NCI-H1048 (cell line): Measurements from ENCODE around the gene DOK5.

ENCODE experiments used
- DNase-seq: peaks from one replicate; lab custom pipeline; 2025; lab: John Stamatoyannopoulos, UW

Gene DOK5

GRCh38 chr20:54618412-54618811 is 143.0 kb downstream of the DOK5 start:
- no peak for DNase-seq

DNA sequence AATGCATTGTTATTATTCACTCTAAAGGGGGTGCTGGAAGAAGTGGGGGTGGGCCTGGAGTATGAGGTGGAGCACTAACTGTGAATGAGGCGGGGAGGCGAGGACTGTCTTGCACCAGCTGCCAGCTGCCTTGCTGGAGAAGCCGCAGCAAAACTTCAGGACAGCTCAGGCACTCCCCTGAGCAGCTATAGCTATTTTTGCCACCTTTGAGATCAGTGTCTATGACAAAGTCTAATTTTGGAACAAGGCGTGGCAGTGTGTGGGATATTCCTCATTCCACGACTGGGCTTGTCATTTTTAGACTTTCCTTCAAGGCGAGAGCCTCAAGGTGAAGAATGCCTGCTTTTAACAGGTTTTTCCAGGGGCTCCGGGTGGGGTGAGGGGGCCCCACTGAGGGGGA is 143.8 kb downstream of the DOK5 start:
- no peak for DNase-seq

DNA sequence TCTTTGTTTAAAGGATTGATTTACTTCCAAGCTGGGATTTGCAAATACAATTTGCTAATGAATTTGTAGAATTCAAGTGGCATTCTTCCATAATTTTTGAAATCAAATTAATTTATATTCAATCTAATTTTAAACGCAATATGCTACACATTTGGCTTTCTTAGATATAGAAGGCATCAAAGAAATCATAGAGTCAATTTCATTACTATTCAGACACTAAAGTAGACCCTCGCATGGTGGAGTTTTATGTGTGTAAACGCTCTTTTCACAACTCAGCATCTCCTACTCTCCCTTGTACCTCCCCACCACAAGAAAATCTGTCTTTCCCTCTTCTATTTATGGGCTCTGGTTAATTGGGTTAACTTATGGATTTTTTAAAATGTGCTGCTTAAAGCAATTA is 144.3 kb downstream of the DOK5 start:
- DNase-seq, result no peak

DNA sequence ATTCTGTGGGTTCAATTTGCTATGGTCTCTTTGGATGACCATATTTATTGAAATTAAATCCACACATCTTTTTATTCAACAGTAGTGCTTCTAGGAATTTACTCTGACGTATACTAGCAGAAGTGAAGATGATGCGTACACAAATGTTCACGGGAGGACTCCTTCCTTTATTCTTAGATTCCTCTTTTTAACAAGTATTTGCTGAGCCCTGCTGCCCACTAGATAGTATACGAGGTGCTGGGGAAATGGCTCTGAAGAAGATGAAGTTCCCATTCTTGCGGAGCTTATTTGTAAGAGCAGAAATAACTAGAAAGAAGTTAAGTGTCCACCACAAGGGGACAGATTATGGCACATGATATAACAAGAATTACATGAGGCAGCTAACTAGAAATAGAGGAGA is 145.2 kb downstream of the DOK5 start:
- DNase-seq, result no peak

GRCh38 chr20:54622333-54623295 is 147.2 kb downstream of the DOK5 start:
- DNase-seq, result no peak

DNA sequence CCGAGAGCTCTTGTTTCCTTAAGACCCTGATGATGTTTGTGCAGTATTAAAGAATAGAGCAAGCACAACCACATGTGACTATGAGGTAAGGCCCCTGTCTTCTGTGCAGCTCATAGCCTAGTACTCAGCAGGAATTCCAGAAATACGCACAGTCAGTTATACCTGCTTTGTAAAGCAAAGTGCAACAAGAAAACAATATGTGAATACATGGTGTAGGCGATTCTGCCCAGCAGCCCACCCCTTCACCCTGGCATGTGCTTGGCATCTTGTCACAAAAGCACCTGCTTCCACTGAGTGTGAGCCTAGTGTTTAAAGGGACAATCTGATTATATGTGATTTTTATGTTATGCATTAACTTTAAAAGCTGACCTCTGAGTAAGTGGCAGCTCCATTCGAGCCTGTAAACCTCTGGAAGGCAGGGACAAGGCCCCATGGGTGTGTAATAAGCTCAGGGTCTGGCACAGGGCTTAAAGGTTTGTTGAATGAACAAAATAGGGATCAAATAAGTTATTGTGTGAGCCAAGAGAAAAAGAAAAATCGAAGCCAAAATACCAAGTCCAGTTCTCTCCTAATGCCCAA is 148.7 kb downstream of the DOK5 start:
- DNase-seq, result no peak

GRCh38 chr20:54624706-54625390 is 149.5 kb downstream of the DOK5 start:
- peak; percentile 68 for DNase-seq

GRCh38 chr20:54625497-54625896 is 150.1 kb downstream of the DOK5 start:
- no peak for DNase-seq

DNA sequence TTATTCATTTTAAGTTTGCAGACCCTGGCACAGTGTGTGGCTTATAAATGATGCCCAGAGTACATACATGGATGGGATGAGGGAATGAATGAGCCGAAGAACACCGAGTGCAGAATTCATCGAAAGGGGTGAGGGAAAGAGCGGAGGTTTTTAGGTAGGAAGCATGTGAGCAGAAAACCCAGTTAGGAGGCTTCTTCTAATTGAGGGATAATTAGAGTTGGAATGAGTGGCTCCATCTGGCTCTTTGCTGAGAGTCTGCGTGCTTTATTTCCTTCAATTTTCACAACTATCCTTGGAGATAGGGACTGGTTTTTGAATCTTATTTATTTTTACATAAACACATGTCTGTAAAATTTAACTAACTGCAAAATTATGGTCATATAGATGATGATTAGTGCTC is 150.7 kb downstream of the DOK5 start:
- no peak for DNase-seq

- no peak for DNase-seq
Observed at GRCh38 chr20:54629632-54630031, 154.2 kb downstream of the DOK5 start.

- no peak for DNase-seq
Observed at GRCh38 chr20:54630582-54630981, 155.2 kb downstream of the DOK5 start.

- DNase-seq, result no peak
Observed at GRCh38 chr20:54631059-54631458, 155.7 kb downstream of the DOK5 start.

- DNase-seq, result no peak
Observed at GRCh38 chr20:54633374-54634355, 158.3 kb downstream of the DOK5 start.

DNA sequence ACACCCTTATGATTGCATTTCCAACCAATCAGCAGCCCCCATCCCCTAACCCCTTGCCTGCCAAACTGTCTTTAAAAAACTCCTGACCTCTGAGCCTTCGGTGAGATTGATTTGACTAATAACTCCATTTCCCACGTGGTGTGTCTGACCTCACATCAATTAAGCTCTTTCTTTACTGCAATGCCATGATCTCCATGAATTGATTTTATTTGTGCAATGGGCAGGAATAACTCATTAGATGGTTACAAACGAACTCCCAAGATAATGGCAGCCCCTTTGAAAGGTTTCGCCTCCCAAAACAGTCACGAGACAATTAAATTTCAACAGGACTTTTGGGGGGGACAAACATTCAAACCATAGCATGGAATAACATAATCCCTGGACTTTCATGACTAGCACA is 161.2 kb downstream of the DOK5 start:
- no peak for DNase-seq

DNA sequence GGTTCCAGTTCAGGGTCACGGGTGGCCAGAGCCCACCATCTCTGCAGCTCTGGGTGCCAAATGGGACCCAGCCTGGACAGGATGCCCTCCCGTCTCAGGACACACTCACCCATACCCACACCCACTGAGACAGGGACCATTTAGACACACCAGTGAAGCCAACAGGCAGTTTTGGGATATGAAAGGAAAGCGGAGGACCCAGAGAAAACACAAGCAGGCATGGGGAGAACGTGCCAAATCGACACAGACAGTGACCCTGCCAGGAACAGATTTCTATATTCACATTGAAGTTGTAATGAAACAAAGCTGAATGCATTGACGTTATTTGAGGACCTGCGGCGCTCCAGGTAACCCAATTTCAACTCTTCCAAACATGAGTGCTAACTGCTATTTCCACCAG is 164.5 kb downstream of the DOK5 start:
- DNase-seq, result no peak

DNA sequence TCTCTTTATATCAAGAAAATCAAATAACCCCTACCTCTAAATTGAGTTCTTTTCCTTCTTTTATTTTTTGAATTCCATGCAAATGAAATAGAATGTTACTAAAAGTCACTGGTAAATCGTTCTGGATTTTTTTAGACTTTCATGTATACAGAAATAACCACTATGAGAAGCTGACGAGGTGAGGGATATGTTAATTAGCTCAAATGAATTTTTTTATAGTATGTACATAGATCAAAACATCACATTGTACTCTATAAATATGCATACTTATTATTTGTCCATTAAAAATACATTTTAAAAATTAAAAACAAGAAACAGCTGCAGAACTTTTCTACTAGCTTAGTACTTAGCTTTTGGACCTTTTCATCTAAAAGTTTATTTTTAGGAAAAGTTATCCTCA is 165.4 kb downstream of the DOK5 start:
- no peak for DNase-seq

DNA sequence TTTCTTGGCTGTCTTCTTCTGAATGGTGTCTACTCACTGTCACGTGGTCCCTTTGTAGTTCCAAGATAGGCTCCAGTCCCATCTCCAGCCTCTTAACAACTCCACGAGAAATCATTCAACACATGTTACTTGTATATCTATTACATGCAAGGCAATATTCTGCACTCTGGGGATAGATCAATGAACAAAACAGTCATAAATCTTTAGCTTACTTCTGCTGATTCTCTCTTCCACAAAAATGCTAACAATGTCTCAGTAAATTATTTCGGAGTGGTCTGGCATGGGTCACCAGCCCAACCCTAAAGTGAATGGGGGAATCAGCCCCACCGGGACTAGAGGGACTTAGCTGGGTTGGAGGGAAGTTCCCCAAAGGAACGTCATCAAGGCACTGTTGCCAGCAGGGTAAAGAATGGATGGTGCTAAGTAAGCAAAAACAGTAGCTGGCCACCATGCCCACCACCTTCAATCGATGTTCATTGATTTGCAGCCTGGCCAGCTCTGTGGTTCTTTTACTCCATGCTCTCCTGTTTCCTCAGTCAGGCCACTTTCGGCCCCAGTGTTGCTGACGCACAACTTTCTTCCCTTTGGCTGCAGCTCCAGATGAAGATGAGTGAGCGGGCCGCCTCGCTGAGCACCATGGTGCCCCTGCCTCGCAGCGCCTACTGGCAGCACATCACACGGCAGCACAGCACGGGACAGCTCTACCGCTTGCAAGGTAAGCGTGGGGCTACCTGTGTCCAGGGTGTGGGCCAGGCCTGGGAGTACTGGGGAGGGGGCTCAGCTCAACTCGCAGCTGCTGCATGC is 167.7 kb downstream of the DOK5 start:
- no peak for DNase-seq

DNA sequence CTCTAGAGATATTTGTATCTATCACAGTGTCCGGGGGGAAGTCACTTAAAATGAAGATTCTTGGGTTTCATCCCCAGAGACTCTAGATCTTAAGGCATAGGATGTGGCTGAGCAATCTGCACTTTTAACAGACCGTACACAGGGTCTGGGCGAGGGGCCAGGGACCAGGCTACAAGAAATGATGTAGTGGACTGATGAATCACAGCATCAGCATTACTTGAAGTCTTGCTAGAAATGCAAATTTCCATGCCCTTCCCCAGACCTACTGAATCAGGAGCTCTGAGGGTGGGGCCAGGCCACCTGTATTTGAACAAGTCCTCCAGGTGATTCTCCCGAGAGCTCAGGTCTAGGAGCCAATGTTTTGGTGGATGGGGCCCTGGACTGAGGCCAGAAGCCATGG is 168.4 kb downstream of the DOK5 start:
- DNase-seq, result no peak

- no peak for DNase-seq
Observed at GRCh38 chr20:54645445-54646155, 170.2 kb downstream of the DOK5 start.

DNA sequence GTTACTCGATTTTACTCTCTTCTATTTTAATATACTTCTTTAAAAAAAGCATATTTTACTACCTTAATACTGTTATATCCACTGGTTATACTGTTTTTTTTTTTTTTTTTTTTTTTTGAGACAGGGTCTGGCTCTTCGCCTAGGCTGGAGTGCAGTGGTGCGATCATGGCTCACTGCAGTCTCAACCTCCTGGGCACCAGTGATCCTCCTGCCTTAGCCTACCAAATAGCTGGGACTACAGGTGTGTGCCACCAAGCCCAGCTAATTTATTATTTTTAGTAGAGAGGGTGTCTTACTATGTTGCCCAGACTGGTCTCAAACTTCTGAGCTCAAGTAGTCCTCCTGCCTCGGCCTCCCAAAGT is 170.7 kb downstream of the DOK5 start:
- no peak for DNase-seq
